Left hindlimb (tissue), 1 donor: ENCODE measurements around the gene PIGS.
"Not testable (repeated sequence)": the region's sequence is repeated elsewhere in the genome, so short reads cannot be mapped to it uniquely, and the experiment has no call there.

ENCODE experiments used
- DNase-seq: peaks from one replicate; pipeline ENCODE4 v3.0.0-alpha.2; 2018

PIGS gene

DNA sequence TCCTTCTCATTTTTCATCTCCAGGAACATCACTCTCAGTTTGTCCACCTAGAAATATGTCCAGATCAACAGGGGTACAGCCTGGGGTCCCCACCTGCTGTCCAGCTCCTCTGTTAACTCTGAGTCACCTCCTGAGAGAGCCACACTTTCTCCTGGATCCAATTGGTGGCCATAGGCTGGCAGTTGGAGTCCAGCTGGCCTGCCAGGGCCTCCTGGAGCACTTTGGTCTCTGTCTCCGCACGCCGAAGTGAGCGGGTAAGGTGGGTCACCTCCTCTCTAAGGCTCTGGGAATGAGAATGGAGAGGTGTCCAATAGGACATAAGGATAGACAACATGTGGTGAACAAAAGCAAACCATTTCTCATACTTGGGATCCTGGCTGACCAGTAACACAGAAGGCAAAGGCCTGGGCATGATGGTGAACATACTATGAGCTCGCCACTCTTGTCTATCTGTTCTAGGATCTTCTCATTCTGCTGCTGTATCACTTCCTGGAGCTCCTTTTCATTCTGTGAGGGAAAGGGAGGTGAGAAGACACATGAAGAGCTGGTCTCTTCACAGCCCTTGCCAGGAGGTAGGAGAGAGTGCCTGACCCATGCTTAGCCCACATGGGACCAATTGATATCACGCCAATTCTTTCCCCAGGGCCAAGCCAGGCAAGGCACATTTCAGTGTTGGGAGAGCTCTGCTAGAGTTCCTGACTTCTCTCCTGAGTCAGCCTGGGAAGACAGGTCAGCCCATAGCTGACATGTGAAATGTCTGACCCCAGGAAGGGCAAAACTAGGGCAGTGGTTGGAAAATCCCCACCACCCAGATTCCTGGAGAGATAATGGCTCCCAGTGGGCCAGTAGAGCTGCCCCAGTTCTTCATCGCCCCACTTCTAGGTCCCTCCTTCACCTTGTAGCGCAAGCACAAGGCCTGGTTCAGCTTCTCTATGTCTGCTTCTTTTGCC lies 7.2 kb upstream of the PIGS start:
- DNase-seq = no peak

DNA sequence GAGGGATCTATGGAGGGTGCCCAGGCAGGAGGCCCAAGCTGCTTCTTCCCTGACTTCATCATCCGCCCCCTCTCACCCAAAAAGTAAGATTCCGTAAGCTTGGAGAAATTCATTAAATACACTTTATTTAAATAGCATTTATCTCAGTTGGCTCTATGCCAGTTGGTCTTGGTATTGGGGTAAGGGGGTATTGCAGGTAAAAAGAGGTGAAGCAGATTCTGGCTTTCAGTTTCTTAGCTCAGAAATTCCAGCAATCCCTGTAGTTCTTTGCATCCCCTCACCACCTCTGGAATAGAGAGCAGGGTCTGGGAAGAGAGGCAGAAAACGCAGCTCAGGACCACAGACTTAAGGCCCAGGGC lies 6.1 kb upstream of the PIGS start:
- no peak for DNase-seq

DNA sequence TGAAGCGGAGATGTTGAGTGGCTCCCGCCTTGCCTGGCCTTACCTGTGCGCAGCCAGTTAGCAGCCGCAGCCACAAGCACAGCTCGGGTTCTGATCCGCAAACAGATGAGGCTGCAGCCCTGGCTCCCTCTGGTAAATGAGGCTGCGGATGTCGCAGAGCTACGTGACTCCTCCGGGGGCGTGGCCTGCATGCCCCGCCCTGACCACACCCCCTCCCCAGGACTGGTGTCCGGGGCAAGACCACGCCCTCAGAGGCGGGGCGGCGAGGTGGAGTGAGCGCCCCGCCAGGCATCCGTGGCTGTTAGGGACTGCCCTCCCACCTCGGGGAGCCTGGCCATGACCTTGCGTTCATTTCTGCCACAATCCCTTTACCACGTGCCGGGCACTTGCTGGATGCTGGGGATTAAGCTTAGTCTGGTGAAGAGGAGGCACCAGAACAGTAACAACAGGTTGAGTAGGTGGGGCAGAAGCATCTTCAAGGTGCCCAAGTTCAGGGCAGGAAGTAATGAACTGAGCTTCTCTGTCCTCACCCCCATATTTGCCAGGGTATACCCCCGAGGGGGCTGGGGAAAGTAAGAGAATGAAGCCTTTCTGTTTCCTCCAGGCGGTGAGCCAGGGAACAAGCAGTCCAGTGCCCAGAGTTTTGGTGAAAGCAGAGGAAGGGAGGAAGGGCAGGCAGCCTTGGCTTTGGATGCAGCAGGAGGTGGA lies 5.6 kb upstream of the PIGS start, which contains the start of gene ALDOC:
ALDOC (minus strand) TSS at position 138 of the 708 bp plus-strand sequence. CDS start 1,363 bp downstream, outside the sequence.
- DNase-seq = peak; percentile 90

DNA sequence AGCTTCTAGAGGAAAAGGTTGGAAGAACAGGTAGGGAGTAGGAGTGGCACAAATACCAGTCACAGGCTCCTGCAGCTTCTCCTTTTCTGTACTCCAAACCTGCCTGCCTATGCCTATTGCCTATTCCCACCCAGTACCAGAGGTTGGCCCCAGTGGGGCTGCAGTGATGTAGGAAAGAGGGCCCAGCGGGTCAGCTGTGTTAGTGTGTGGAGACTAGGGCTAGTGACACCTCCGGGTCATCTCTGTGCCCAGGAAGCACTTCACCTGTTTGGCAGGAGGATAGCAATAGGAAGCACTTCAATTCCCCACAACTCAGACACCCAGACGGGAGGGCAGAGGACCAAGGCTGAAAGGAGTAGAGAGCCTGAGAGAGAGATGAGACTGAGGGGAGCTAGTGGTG lies 4.7 kb upstream of the PIGS start:
- not testable (repeated sequence) for DNase-seq

DNA sequence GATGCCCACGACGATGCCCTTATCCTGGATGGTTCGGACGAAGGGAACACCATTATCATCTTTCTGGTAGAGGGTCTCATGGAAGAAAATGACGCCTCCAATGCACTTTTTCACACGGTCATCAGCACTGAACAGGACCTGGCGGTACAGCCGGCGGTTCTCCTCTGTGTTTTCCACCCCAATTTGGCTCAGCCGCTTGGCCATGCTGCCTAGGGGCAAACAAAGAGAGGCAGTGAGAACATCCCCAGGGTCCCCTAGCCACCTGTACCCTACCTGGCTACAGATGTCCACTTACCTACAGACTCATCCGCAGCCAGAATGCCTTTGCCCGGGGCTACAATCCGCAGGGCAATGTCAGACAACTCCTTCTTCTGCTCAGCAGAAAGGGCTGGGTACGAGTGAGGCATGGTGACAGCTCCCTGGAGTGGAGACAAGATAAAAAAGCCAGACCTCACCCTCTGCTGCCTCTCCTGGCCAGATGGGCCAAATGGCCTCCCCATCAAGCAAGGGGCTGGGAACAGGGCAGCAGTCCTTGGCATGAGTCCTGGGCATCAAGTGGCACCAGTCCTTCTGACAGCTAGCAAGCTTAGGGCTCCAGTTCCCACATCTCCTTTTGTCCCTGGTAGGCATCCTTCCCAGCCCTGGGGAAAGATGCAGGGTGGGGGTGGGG lies 3.9 kb upstream of the PIGS start:
- no peak for DNase-seq

DNA sequence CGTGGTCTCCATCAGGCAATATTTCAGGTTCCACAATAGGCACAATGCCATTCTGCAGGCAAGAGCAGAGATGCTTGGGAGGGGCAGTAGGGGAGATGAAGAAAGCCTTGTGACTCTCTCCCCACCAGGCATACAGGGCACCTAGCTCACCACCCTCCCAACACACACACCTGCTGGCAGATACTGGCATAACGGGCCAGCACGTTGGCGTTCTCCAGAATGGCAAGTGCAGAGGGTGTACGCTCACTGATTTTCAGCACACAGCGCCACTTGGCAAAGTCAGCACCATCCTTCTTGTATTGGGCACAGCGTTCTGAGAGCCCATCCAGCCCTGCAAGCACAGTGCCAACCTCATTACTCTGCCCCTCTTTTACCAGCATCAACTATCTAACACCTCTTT lies 3.2 kb upstream of the PIGS start:
- DNase-seq = no peak

DNA sequence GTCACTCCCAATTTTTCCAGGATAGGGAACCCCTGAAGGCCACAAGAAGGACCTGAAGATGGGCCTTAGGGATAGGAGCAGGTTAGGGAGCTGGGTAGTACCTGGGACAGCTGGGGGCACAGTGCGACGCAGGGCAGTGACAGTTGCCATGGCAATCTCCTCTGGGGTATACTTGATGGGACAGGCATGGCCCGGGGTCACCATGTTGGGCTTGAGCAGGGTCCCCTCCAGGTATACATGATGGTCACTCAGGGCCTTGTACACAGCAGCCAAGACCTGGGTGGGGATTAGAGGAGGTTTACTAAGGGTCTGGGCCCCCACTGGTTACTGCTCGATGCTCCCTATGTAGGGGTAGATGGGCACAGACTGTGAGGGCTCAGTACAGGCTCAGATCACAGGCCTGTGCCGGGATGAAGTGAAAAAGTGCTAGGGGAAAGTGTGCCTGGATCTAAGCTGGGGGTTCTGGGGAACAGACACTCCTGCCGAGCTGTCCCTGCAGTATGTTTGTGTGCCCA lies 2.7 kb upstream of the PIGS start:
- DNase-seq = no peak

DNA sequence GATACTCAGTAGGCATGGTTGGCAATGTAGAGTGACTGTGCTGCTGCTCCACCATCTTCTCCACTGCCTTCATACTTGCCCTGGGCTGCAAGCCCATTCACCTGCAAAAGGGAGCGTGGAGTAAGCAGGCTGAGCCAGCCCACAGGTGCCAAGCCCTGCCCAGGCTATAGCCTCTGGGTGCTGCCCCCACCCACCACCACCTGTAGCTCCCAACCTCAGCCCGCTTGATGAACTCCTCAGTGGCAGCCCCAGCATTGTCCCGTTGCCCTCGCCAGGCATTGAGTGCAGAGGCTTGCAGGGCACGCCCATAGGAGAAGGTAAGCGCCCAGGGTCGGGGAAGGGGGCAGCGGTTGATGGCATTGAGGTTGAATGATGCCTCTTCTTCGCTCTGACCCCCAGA lies 2.2 kb upstream of the PIGS start:
- DNase-seq = no peak

DNA sequence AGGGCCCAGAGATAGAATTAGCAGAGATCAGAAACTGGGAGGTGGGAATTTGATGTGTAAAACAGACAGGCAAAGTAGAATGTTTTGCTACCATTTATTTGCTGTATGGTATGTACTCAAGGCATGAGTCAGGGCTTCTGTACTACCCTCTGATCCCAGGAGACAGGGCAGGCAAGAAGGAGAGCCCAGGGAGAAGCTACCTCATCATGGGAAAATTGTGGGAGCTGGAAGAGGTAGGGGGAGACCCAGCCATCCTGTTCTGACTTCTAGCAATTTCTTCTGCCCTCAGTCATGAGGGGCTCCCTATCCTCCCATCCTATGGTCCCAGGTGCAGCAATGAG lies 1.7 kb upstream of the PIGS start:
- no peak for DNase-seq

DNA sequence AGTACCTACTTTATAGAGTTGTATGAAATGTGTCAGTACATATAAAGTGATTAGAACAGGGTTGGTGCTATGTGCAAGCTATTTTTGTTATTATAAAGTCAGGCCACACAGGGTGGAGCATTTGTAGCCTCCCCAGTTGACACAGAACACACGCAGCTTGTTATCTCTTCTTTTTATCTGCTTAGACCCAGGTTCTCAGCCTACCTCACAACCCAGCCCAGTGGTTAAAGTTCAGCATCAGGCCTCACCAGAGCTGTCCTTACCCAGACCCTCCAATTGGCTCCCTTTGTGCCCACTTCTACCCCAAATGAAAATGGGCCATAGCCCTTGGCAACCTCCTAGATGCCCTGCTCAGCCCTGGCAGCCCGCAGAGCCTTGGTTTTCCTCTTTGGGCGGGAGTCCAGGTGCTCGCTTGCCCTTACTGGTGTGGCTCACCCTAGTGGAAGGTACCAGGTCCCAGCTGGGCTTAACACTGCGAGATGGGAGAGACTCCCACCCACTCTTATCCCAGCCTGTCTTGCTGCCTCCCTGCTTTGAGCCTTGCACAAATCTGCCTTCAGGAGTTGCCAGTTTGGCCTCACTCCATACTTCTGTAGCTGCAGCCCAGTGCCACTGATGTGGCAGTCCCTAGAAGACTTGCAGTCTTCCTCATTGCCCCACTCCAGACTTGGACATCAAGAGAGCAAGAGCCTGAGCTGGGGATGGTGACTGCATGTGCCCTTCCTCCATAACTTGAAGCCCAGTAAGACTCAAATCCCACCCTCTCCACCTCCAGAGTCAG lies 1.1 kb upstream of the PIGS start:
- no peak for DNase-seq

DNA sequence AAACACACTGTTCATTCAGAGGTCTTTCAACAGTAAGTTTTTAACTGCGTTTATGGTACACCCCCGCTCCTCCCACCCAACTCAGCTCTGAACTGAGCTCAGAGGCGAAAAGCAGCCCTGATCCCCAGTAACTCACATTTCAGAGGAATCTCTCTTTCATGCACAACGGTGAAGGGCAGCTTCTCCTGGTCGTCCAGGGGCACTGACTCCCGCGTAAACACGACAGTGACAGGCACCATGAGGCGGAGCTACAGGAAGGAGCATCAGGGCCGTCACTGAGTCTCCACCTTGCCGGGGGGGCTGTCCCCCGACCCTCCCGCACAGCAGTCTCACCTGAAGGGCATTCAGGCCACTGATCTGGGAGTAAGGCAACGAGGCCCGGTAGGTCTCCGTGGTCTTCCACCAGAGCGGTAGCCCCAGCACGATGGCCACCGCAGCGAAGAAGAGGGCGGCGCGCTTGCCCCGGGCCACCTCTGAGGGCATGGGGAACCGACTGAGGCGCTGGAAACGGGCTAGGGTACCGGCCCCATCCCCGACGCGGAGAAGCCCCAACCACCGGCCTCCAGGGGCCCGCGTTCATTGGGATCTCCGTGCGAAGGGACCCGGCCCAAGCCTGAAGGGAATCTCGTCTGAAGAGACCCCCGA lies 486 bp downstream of the PIGS start:
- DNase-seq = no peak

DNA sequence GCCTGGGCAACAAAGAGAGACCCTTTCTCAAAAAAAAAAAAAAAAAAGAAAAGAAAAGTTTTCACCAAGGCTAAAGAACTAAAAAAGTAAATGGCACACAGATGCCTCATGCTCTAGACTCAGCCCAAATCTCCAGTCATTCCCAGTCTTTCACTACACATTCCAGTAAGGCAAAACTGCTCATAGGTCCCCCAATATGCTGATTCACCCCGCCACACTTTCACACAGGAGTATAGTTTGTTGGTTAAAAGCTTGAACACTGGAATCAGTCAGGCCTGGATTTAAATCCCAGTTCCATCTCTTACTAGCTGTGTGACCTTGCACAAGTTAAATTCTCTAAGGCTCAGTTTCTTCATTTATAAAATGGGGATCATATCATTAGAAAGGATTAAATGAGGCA lies 1.9 kb downstream of the PIGS start:
- DNase-seq = no peak

DNA sequence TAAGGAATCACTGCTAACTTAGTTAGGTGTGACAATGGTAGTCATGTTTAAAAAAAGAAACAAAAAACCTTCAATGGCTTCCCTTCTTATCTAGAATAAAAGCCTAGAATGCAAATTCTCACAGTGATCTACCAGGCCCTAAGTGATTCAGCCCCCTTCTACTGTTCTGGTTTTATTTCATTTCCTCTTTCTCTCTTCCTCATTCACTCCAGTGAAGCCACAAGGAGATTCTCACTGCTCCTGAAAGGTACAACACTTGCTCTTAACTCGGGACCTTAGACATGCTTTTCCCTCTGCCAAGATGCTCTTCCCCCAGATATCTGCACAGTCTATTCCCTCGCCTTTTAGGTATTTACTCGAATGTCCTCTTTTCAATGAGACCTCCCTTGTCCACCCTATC lies 3.7 kb downstream of the PIGS start:
- DNase-seq = no peak

DNA sequence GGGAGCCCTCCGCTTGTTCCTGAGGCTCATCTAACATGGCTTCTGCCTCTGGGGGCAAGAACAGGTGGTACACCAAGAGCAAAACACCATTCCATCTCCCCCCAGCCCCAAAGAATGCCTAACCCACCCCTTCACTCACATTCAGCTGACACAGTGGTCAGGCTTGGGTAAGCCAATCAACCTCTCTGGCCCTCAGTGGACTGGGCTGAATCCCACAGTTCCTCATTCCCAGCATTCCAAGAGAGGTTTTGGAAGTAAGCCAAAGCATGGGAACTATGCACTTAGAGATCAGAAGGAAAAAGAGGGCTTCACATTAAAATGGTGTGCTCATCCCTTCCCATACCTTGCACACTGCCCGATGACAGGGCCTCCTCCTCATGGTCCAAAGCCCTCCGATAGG lies 7.8 kb downstream of the PIGS start:
- DNase-seq = no peak

DNA sequence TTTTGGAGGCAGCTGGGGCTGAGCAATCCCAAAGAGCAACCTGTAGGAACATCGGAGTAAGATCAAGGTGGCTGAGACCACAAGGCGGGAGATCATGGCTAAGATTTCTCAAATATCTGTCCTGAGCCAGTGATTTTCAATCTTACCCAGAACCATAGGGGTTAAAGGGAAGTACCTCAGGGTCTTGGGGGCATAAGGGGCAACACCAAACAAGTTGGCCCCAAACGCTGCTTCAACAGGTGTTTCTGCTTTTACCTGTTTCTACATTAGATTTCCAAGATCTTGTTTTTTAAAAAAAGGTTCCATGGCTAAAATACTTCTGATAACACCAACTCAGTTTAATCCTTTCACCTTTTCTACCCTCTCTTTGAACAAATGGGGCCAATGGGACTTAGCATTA lies 16.3 kb downstream of the PIGS start:
- DNase-seq = no peak

DNA sequence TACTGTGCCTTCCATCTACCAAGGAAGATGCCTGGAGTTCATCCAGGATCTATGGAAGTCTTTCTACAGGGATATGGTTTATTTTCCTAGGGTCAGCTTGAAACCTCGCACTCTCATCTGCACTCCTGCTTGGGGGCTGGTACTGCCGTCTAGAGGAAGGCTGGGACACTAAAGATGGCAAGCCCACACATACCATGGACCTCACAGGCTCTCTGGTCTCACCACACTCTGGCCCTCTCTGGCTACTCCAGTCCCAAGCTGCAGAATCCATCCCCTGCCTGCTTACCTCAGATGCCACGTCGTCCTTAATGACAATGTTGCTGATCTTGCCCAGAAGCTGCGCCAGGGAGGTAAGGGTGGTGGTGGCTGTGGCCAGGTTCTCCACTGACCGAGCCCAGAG lies 16.8 kb downstream of the PIGS start:
- DNase-seq = no peak

DNA sequence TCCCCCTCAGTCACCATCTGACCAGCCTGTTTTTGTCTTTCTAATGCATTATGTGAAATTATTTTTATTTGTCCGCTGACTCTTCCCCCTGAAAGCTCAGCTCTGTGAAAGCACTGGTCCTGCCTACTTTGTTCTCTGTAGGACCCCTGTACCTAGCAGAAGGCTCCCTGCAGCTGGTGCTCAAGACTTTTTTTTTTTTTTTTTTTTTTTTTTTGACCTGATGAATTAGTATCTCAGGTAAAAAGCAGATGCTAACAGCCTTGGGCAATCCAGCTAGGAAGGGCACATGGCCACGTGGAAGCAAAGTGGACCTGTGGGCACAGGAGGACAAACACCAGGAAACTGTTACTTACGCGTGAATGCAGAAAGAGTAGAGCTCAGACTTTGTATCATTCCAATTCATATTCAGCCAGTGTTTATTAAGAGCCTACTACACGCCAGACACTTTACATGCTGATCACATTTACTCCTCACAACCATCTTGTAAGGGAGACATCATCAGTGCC lies 18.3 kb downstream of the PIGS start:
- DNase-seq = no peak

DNA sequence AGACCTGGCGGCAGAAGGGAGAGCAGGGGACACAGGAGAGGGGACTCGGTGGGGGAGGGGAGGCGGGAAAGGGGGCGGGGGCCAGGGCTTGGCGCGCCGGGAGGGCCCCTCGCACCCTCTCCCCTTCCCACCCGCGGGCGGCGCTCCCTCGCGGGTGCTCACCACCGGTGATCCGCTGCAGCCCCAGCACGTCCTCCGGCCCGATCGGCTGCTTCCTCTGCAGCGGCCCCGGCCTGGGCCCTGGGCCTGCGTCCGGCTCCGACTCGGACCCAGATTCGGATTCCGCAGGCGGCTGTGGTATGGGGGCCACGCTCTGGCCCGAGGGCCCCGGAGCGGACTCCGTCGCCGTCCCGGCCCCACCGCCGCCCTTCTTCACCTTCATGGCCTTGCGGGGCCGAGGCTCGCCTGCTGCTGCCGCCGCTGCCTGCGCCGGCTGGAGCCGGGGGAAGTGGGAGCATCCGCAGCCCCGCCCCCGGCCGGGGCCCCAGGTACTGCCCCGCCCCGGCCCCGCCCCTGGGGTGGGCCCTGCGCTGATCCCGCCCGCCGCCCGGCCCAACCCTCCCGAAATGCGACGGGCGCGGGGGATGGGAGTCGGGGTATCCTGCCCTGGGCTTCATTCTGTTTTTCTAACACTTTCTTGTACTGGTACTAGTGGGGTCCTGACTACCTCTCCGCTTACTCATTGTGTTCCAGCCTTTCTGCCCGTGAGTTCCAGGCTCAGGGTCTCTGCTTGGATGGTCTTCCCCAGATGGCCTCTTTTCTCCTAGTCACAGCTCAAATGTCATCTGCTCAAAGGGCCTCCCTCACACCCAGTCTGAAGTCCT lies 18.9 kb downstream of the PIGS start, which contains the start of gene UNC119:
UNC119 (minus strand) TSS at position 449 of the 824 bp plus-strand sequence; CDS start at position 382, 67 bp downstream.
- DNase-seq = peak; percentile 88

DNA sequence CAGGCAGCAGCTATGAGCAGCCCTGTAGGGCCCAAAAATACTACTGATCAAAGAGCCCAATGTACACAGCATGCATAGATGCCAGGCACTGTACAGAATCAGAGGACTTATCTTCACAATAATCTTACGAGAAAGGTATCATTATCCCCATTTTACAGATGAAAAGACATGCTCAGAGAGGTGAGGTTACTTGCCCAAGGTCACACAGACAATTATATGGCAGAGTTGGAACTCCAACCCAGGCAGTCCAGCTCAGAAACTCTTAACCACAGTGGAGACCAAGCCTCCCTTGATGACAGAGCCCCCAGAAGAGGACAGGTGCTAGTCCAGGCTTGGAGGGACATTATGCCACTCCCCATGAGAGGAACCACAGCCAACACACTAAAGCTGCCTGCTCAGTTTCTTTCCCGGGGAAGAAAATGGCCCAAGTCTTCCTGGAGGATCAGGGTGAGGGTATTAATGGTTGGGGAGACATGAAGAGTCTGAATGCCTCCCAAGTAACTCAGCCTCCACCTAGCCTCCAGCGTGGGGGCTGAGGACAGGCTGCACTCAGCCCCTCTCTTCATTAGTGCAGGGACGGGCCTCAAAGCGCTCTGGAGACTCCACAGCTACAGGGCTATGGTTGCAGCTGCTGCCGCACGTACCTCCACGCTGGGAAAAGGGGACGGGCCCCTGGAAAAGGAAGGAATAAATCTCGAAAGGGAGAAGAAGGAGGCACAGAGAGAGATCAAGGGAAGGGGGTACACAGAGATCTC lies 19.7 kb downstream of the PIGS start:
- no peak for DNase-seq

DNA sequence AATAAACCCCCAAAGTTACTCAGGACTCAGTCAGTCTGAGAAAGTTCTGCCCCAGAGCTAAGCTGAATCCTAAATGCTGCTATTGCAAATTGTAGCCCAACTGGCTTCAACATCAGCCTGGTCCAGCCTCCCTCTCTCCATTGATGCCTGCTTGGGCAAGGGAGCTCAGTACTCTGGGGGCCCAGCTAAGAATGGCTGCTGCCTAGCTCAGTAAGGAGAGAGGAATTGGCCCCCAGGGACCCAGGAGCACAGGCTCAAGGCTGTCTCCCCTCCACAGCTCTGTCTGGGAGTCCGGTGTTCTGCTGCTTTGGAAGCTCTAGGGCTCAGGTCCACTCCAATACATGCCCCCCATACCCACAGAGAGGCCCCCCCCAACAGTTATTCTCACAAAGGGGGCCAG lies 20.5 kb downstream of the PIGS start:
- no peak for DNase-seq
